GM19452 (cell line): Measurements from ENCODE around the gene JTB.
"Not testable (repeated sequence)": the region's sequence is repeated elsewhere in the genome, so short reads cannot be mapped to it uniquely, and the experiment has no call there.

Experiments used
- ATAC-seq: cut with Tn5 transposase; IDR thresholded peaks from one replicate; pipeline ENCODE4 v1.9.1; 2021; ENCODE audit not compliant: unreplicated experiment

Gene JTB

GRCh38 chr1:153979091-153979490 is 1.6 kb upstream of the JTB start:
- ATAC-seq = not testable (repeated sequence)

DNA sequence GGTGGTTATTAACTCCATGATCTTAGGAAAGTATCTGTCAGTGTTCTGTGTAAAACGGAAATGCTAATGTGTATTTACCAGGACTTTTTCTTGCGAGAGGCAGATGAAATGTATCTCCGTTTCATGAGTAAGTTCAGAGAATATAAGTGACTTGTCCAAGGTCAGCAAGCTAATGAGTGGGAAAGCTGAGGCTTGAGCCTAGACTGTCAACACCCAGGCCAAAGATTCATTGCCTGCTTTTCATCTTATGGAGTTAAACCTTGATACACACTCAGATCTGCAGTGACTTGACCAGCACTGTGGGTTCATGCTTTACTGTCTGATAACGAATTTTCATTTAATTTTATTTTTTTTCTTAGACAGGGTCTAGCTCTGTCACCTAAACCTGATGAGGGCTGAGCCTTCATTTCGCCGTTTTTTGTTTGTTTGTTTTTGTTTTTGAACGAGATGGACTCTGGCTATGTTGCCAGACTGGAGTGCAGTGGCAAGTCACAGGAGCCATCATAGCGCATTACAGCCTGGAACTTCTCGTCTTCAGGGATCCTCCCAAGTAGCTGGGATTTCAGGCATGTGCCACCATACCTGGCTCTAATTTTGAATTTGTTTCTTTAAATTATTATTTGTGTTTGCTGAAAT is 918 bp upstream of the JTB start:
- ATAC-seq = no peak

DNA sequence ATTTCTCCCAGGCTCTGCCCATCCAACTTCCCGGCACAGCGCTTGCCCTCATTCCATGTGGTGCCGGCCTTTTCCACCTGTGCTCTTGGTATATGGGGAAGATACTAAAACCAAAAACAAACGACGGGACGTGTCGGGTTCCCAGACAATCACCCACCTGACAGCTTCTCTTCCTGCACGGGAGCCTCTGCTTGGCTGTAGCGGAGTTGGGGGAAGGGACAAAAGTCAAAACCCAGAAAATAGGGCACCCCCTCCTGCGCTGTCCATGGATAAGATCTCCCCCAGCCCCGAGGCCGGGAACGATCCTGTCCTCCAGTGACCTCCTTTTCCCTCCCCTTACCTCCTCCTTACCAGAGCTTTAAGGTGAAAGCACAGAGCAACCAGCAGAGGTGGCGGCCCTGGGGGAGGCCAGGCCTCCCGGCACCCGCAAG is 640 bp downstream of the JTB start:
- no peak for ATAC-seq

DNA sequence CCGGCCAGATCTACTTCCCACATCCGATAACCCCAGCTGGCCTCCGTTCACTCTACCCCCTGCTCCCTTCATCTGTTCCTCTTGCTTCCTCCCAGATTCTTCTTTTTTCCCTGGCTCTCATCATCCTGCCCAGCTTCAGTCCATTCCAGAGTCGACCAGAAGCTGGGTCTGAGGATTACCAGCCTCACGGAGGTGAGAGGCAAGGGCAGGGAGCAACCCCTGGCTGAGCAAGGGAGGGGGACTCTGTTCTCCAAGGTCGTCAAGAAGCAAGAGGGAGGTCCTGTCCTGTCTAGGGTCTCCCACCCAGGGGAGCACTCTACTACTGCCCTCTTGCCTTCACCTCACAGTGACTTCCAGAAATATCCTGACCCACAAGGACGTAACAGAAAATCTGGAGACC is 3.9 kb downstream of the JTB start:
- no peak for ATAC-seq

DNA sequence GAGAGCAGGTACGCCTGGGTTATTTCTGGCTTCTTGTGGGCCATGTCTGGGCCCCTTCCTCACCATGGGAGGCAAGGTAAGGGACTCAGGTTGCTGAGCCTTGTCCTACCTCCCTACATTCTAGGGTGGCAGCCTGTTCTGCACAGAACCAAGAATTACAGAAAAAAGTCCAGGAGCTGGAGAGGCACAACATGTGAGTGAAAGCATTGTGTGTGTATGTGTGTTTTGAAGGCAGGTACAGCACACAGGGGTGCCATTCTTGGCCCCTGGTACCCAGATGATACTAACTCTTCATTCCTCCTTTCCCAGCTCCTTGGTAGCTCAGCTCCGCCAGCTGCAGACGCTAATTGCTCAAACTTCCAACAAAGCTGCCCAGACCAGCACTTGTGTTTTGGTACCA is 4.4 kb downstream of the JTB start:
- ATAC-seq = no peak

DNA sequence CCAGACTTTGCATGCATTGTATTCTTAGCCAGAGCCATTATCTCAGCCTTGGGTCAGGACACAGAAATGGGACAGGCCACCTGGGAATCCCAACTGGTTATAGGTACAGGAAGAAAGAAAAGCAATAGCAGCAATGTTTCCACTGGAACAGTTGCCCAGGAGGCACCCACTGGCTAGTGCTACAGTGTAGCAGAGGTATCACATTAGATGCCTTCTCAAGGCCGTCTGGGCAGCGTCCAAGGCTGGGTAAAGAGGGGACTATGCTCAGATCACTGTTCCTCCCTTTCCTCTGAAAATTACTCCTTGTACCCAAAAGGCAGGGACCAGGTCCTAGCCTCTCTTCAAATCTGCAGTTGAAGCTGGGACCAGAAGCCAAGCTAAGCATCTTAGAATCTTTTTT is 7.1 kb downstream of the JTB start:
- ATAC-seq = no peak

GRCh38 chr1:153968972-153969371 is 8.5 kb downstream of the JTB start:
- ATAC-seq = no peak

- no peak for ATAC-seq
Measured at GRCh38 chr1:153968408-153968807, 9.1 kb downstream of the JTB start.

GRCh38 chr1:153968000-153968363 is 9.5 kb downstream of the JTB start:
- no peak for ATAC-seq

GRCh38 chr1:153967107-153967999 is 10.1 kb downstream of the JTB start, which contains the start of gene CREB3L4:
Gene CREB3L4 (plus strand): TSS chr1:153967902. CDS start chr1:153968526, 624 bp downstream.
- ATAC-seq = peak; percentile 68

DNA sequence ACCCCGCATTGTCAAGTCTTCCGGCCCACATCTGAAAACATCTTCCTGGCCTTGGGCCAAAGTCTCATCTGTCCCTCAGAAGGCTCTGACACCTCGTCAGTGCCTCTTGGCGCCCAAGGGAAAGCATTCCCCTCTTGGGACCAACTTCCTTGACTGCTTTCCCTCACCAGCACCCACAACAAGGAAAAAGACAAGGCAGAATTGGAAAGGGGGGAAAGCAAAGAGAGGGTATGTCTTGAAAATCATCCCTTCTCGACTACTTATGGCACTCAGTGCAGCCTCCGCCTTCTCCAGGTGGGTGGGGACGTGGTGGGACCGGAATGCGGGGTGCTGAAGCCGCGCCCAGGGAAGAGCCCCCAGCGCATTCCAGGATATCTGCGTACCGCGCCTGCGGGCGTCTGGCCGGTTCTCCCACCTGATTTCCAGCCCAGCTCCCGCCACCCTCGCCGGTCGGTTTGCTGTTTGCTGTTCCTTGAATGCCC is 13.6 kb downstream of the JTB start:
- no peak for ATAC-seq

- peak; percentile 45 for ATAC-seq
Measured at GRCh38 chr1:153963030-153963849, 14.2 kb downstream of the JTB start, which contains the start of gene SLC39A1. Gene SLC39A1 (minus strand): TSS chr1:153963537. CDS start chr1:153962715, 822 bp downstream.

GRCh38 chr1:153962088-153963029 is 15.1 kb downstream of the JTB start:
- no peak for ATAC-seq

GRCh38 chr1:153961421-153961820 is 16.1 kb downstream of the JTB start:
- ATAC-seq = no peak

- no peak for ATAC-seq
Measured at GRCh38 chr1:153960206-153960605, 17.3 kb downstream of the JTB start.

GRCh38 chr1:153959454-153959853 is 18.0 kb downstream of the JTB start:
- no peak for ATAC-seq

DNA sequence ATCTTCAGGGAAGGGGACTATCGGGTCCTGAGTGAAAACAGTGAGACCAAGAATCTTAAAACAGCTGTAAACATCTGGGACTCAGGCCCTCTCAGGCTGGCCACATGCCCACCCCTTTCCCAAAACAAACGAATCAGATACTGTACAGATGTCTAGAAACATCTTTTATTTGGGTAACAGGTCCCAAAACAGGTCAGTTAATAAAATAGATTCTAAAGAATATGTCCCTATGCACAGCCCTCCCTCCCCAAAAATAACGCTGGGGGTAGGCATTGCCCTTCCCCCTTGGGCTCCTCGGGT is 18.6 kb downstream of the JTB start:
- no peak for ATAC-seq

DNA sequence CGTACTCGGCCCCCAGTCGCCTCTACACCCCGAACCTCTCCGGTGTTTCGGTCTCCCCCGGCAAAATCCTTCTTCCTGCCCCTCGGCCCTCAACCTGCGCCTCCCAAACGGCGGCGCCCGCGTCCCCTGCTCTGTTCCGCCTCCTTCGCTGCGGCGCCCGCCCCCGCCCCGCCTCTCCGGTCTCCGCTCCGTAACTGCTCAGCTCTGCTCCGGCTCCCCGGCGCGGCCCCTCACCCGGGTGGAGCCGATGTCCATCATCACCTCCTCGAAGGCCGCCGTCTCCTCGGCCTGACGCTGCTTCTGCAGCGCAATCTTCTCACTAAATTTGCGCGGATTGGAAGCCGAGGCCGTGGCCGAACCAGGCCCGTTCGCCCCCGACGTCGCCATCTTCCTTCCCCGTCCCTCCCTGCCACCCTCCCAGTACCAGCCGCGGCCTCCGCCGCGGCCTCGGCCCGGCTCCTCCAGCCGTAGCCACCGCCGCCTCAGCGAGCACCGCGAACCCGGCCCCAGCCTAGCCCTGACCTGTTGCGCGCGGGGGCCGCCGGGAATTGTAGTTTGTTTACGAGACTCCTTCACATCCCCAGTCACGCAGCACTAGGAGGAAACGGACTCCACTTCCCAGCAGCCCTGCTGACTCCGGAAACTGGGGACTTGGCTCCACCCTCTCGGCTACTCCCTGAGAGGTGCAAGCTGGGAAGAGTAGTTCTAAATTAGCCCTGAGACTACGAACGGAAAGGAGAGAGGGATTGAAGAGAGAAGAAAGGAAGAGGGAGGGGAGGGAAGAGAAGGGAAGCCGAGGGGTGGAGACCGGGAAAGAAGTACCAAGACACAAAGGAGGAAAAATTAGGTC is 19.1 kb downstream of the JTB start, which contains the start of gene CRTC2:
TSS of gene CRTC2 (minus strand) at position 502 of the 850 bp plus-strand sequence. CDS start at position 387, 115 bp downstream.
- ATAC-seq = peak; percentile 80

DNA sequence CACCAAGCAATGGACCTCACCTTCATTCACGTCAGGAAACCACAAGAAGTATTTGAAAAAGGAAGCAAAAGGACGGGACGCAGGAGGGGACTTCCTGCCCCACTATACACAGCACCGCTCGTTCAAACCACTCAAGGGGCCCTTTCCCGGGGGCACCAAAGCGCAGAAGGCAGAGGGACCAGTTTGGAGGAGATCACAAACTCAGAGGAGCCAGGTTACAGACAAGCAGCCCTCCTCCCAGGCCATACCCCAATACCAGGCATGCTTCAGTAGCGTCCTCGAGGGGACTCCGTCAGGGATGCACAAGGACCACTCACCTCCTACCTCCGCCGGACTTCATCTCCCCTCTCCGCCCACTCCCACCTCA is 19.7 kb downstream of the JTB start:
- ATAC-seq = peak; percentile 14
